WERI-Rb-1 (cell line): ENCODE measurements around the gene RAD9A.
A peak's percentile ranks its signal among the peaks of the same experiment; 100 is the strongest.

Experiments
- DNase-seq: peaks from one replicate; pipeline ENCODE4 v3.0.0-alpha.2; 2020
- H3K27ac ChIP-seq: fragments of 250-450 bp; sonication (Bioruptor Pico); 2 replicates; pipeline ENCODE4 v1.5.1; 2020; ENCODE audit warnings: mild to moderate bottlenecking, moderate library complexity
- H3K27me3 ChIP-seq: fragments of 250-450 bp; sonication (Bioruptor Pico); 2 replicates; pipeline ENCODE4 v1.5.1; 2021; ENCODE audit warnings: mild to moderate bottlenecking, low read depth, moderate library complexity; ENCODE audit not compliant: insufficient read depth, severe bottlenecking
- H3K36me3 ChIP-seq: fragments of 250-450 bp; sonication (Bioruptor Pico); 2 replicates; pipeline ENCODE4 v1.5.1; 2020; ENCODE audit warnings: mild to moderate bottlenecking, moderate library complexity
- H3K4me3 ChIP-seq: 2 replicates; pipeline ENCODE4 v1.5.1; 2011; ENCODE audit warnings: low read depth, mild to moderate bottlenecking, control low read depth, low read length
- H3K9me3 ChIP-seq: fragments of 250-450 bp; sonication (Bioruptor Pico); 2 replicates; pipeline ENCODE4 v1.5.1; 2021; ENCODE audit warnings: mild to moderate bottlenecking, moderate library complexity; ENCODE audit not compliant: severe bottlenecking
- CTCF ChIP-seq: IDR thresholded peaks from 2 replicates; pipeline ENCODE4 v1.5.1; 2011; ENCODE audit warnings: low read depth, mild to moderate bottlenecking, control low read depth, inconsistent platforms, low read length

RAD9A gene

GRCh38 chr11:67393437-67393836 lies 1.7 kb downstream of the RAD9A start:
- no peaks in the 10 kb centered on the region for H3K27me3 ChIP-seq
- H3K9me3 ChIP-seq, result no peaks in the 10 kb centered on the region
- DNase-seq, result no peak
- no peak for TF ChIP-seq CTCF
- H3K27ac ChIP-seq, result no peak overlapping the region
- H3K4me3 ChIP-seq, result no peak overlapping the region
- peaks cover 57% of the 10 kb centered on the region for H3K36me3 ChIP-seq

GRCh38 chr11:67393990-67394389 lies 2.2 kb downstream of the RAD9A start:
- TF ChIP-seq CTCF, result no peak
- H3K27ac ChIP-seq, result no peak overlapping the region
- H3K9me3 ChIP-seq, result no peaks in the 10 kb centered on the region
- peaks cover 62% of the 10 kb centered on the region for H3K36me3 ChIP-seq
- no peaks in the 10 kb centered on the region for H3K27me3 ChIP-seq
- no peak overlapping the region for H3K4me3 ChIP-seq
- no peak for DNase-seq

- H3K27ac ChIP-seq, result no peak overlapping the region
- no peak for DNase-seq
- H3K36me3 ChIP-seq, result peaks cover 80% of the 10 kb centered on the region
- no peak for TF ChIP-seq CTCF
- H3K4me3 ChIP-seq, result no peak overlapping the region
- no peaks in the 10 kb centered on the region for H3K9me3 ChIP-seq
- H3K27me3 ChIP-seq, result no peaks in the 10 kb centered on the region
Measured at GRCh38 chr11:67395555-67396258, 3.9 kb downstream of the RAD9A start.

- no peak for TF ChIP-seq CTCF
- Histone ChIP-seq H3K27me3 (no peaks in the 10 kb centered on the region), H3K9me3 (no peaks in the 10 kb centered on the region), H3K36me3 (peaks cover 85% of the 10 kb centered on the region), H3K27ac (no peak overlapping the region), H3K4me3 (no peak overlapping the region)
- DNase-seq, result no peak
Measured at GRCh38 chr11:67396259-67396581, 4.4 kb downstream of the RAD9A start.

GRCh38 chr11:67396587-67397389 lies 5.0 kb downstream of the RAD9A start:
- no peak overlapping the region for H3K27ac ChIP-seq
- no peaks in the 10 kb centered on the region for H3K9me3 ChIP-seq
- no peak overlapping the region for H3K4me3 ChIP-seq
- peaks cover 85% of the 10 kb centered on the region for H3K36me3 ChIP-seq
- H3K27me3 ChIP-seq, result no peaks in the 10 kb centered on the region
- no peak for DNase-seq
- TF ChIP-seq CTCF, result no peak

GRCh38 chr11:67397536-67397935 lies 5.8 kb downstream of the RAD9A start:
- no peak for TF ChIP-seq CTCF
- Histone ChIP-seq H3K36me3 (peaks cover 85% of the 10 kb centered on the region), H3K27ac (peak overlapping the region; percentile 8; the same call in 1 of the 2 replicates)

More at GRCh38 chr11:67397536-67397935, 5.8 kb downstream of the RAD9A start:
- no peaks in the 10 kb centered on the region for H3K27me3 ChIP-seq
- H3K4me3 ChIP-seq, result no peak overlapping the region
- H3K9me3 ChIP-seq, result no peaks in the 10 kb centered on the region
- no peak for DNase-seq
